BLaER1 treated with 17β-estradiol and CSF1 and Interleukin-3, amounts not matched to agents 10 nM and 100 nM (cell line): Measurements from ENCODE around the gene FAM135A.
"Not testable (repeated sequence)": the region's sequence is repeated elsewhere in the genome, so short reads cannot be mapped to it uniquely, and the experiment has no call there.

Experiments used
- H3K27ac ChIP-seq, 11 experiments: shearing (Covaris generic); formaldehyde crosslinking; 2 replicates each; pipeline ENCODE4 v1.8.1; 2022
- H3K27me3 ChIP-seq, 11 experiments: shearing (Covaris generic); formaldehyde crosslinking; 2 replicates each; pipeline ENCODE4 v1.8.1; 2022
- H3K36me3 ChIP-seq, 11 experiments: shearing (Covaris generic); formaldehyde crosslinking; 2 replicates each; pipeline ENCODE4 v1.8.1; 2022
- H3K4me1 ChIP-seq, 10 experiments: shearing (Covaris generic); formaldehyde crosslinking; 2 replicates each; pipeline ENCODE4 v1.8.1; 2022
- H3K4me2 ChIP-seq, 11 experiments: shearing (Covaris generic); formaldehyde crosslinking; 2 replicates each; pipeline ENCODE4 v1.8.1; 2022
- H3K4me3 ChIP-seq, 10 experiments: shearing (Covaris generic); formaldehyde crosslinking; 2 replicates each; pipeline ENCODE4 v1.8.1; 2022
- H3K9ac ChIP-seq, 11 experiments: shearing (Covaris generic); formaldehyde crosslinking; 2 replicates each; pipeline ENCODE4 v1.8.1; 2022
- H3K9me3 ChIP-seq, 11 experiments: shearing (Covaris generic); formaldehyde crosslinking; replicated peaks in 1 of 11; 2 replicates each; pipeline ENCODE4 v1.8.1; 2022
- H4K20me1 ChIP-seq, 11 experiments: shearing (Covaris generic); formaldehyde crosslinking; 2 replicates each; pipeline ENCODE4 v1.8.1; 2022
- Cebpa-rat ChIP-seq, 11 experiments: shearing (Covaris generic); IDR thresholded peaks; 2 replicates each; pipeline ENCODE4 v1.8.1; 2022

Gene FAM135A

DNA sequence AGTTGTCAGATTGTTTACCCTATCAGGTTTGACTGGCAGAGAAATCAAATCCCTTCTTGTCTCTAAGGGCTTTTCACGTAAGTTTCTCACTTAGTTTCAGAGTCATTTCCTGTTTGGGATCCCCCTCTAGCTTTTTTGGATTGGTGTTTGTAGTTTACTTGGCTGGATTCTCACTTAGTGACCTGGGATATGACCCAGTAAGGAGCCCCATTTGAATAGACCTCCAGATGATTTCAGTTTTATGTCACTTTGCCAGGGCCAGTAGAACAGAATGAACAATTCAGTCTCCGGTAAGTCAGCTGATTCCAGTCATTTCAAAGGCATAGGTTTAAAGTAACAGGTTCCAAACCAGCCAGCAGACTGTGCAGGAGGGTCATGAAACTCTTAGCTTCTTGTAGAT, 8.2 kb downstream of the FAM135A start:
- Histone ChIP-seq H3K27ac (no peak overlapping the region), H3K4me3 (no peak overlapping the region), H4K20me1 (peaks cover 0 to 61% (median 17%) of the 10 kb centered on the region in 11 experiments; a peak in 12 of 22 replicates), H3K27me3 (no peaks in the 10 kb centered on the region), H3K4me2 (no peak overlapping the region), H3K9ac (no peak overlapping the region), H3K9me3 (peaks cover 0 to 9% (median 0%) of the 10 kb centered on the region in 11 experiments; a peak in 6 of 22 replicates), H3K4me1 (peaks cover 0 to 17% (median 0%) of the 10 kb centered on the region in 10 experiments; a peak in 3 of 20 replicates), H3K36me3 (peaks cover 54 to 97% (median 81%) of the 10 kb centered on the region in 11 experiments)
- TF ChIP-seq Cebpa-rat (IDR thresholded peaks at IDR 0.05) = no peak

DNA sequence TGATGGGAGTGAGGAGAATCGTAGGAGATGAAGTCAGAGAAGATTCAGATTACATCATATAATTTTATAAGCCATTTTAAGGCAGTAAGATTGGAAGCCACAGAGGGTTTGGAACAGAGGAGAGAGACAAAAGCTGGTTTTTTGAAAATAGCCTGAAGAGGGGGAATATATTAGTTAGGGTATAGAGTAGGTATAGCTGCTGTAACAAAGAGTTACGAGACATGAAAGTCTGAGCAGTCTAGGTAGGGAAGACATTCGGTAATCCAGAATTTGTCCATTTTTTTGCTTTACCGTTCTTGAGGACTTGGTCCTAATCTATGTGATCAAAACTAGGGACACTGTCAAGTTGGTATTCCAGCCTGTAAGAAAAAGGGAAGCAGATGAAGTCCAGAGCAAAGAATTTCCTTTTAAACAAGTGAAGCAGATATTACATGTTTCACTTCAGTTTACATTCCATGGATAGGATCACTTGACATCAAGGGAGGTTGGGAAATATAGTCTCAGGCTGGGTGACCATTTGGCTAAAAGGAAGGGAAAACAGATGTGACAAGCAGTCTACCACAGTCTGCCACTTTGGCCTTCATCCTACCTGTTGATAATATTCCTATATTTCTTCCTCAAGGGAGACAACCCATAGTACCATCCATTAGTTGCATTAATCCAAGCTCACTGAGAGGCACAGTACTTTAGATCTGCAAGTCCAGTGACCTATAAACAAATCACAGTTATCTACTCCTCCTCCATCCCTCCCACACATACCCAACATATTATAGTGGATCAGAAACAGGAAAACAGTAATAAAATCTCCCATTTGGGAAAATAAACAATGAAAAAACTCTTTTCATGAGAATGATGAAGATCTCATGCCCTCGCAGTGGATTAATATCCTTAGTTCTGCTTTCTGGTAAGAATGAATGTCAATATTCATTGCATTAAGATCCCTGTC, 10.2 kb downstream of the FAM135A start:
- Histone ChIP-seq H3K9ac (no peak overlapping the region), H3K4me1 (peaks cover 0 to 14% (median 0%) of the 10 kb centered on the region in 10 experiments; a peak in 3 of 20 replicates), H3K27ac (no peak overlapping the region), H3K27me3 (no peaks in the 10 kb centered on the region), H3K4me3 (no peak overlapping the region), H3K36me3 (peaks cover 49 to 97% (median 80%) of the 10 kb centered on the region in 11 experiments), H3K4me2 (peak overlapping the region in 2 of 11 experiments; percentile 11 to 16; a peak in 1 of 22 replicates), H4K20me1 (peaks cover 0 to 52% (median 13%) of the 10 kb centered on the region in 11 experiments; a peak in 10 of 22 replicates), H3K9me3 (peaks cover 0 to 8% (median 0%) of the 10 kb centered on the region in 11 experiments; a peak in 6 of 22 replicates)
- TF ChIP-seq Cebpa-rat (IDR thresholded peaks at IDR 0.05) = no peak

- no peak overlapping the region for H3K4me3 ChIP-seq
- H4K20me1 ChIP-seq = peaks cover 0 to 52% (median 13%) of the 10 kb centered on the region in 11 experiments; a peak in 10 of 22 replicates
- no peak overlapping the region for H3K4me2 ChIP-seq
- no peaks in the 10 kb centered on the region for H3K27me3 ChIP-seq
- H3K9ac ChIP-seq = no peak overlapping the region
- no peak overlapping the region for H3K27ac ChIP-seq
- no peaks in the 10 kb centered on the region for H3K9me3 ChIP-seq
- peaks cover 47 to 97% (median 80%) of the 10 kb centered on the region in 11 experiments for H3K36me3 ChIP-seq
- TF ChIP-seq Cebpa-rat (IDR thresholded peaks at IDR 0.05) = no peak
- peaks cover 0 to 14% (median 0%) of the 10 kb centered on the region in 10 experiments; a peak in 3 of 20 replicates for H3K4me1 ChIP-seq
These were observed 11.0 kb downstream of the FAM135A start for GRCh38 chr6:70424291-70424690.

- peaks cover 0 to 2% (median 0%) of the 10 kb centered on the region in 11 experiments; a peak in 2 of 22 replicates for H4K20me1 ChIP-seq
- H3K4me1 ChIP-seq = no peaks in the 10 kb centered on the region
- TF ChIP-seq Cebpa-rat (IDR thresholded peaks at IDR 0.05) = no peak
- peaks cover 50 to 91% (median 69%) of the 10 kb centered on the region in 11 experiments for H3K36me3 ChIP-seq
- no peak overlapping the region for H3K4me2 ChIP-seq
- no peak overlapping the region for H3K9ac ChIP-seq
- H3K27me3 ChIP-seq = no peaks in the 10 kb centered on the region
- no peak overlapping the region for H3K27ac ChIP-seq
- H3K4me3 ChIP-seq = no peak overlapping the region
- H3K9me3 ChIP-seq = peaks cover 0 to 15% (median 11%) of the 10 kb centered on the region in 11 experiments; a peak in 18 of 22 replicates
These were observed 23.0 kb downstream of the FAM135A start for GRCh38 chr6:70436320-70436719.

- Histone ChIP-seq H3K4me1 (peaks cover 0 to 7% (median 0%) of the 10 kb centered on the region in 10 experiments; a peak in 1 of 20 replicates), H3K27me3 (no peaks in the 10 kb centered on the region), H3K4me2 (no peak overlapping the region), H3K4me3 (no peak overlapping the region), H4K20me1 (no peaks in the 10 kb centered on the region), H3K27ac (no peak overlapping the region), H3K9ac (no peak overlapping the region), H3K9me3 (peaks cover 36 to 53% (median 49%) of the 10 kb centered on the region in 11 experiments), H3K36me3 (peaks cover 69 to 96% (median 84%) of the 10 kb centered on the region in 11 experiments)
- no peak for TF ChIP-seq Cebpa-rat (IDR thresholded peaks at IDR 0.05)
These were observed 31.7 kb downstream of the FAM135A start for GRCh38 chr6:70445001-70445400.

DNA sequence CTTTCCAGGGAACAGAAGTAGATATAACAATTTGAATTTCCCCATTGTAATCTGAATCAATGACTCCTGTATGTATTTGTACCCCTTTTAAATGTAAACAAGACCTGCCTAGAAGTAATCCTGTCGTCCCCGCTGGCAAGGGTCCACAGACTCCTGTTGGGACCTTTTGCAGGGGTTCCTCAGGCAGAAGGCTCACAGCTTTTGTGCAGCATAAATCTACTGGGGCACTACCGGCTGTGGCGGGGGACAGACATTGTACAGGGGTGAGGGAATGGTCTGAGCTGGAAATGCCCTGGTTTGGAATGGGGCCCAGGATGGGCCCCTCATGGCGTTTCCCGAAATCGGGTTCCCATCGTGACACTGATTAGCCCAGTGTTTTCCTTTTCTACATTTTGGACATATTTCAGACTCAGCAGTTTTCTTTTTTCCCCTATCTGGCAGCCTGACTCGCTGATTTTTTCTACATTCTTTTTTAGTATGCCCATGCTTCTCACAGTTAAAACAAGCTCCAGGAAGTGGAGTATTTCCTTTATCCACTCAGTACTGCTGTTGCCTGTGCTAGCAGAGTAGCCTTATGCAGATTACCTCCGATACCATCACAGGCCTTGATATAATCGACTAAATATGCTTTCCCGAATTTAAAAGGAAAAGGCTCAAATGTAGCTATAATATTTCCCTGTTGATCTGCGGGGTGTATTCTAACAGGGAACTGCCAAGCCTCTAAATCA, 34.2 kb downstream of the FAM135A start:
- not testable (repeated sequence) for H4K20me1 ChIP-seq, H3K4me2 ChIP-seq, H3K27ac ChIP-seq, H3K9ac ChIP-seq, H3K4me1 ChIP-seq, H3K27me3 ChIP-seq, H3K4me3 ChIP-seq
- Histone ChIP-seq H3K9me3 (peaks cover 36 to 53% (median 49%) of the 10 kb centered on the region in 11 experiments), H3K36me3 (peaks cover 61 to 90% (median 69%) of the 10 kb centered on the region in 11 experiments)

- H3K9me3 ChIP-seq = peaks cover under 1 to 12% (median 5%) of the 10 kb centered on the region in 11 experiments; a peak in 18 of 22 replicates
- H3K4me1 ChIP-seq, H3K27ac ChIP-seq, H3K9ac ChIP-seq, H3K27me3 ChIP-seq, H3K4me3 ChIP-seq, H3K4me2 ChIP-seq: not testable (repeated sequence)
- peaks cover 0 to 23% (median 0%) of the 10 kb centered on the region in 11 experiments; a peak in 4 of 22 replicates for H4K20me1 ChIP-seq
- peaks cover 24 to 76% (median 44%) of the 10 kb centered on the region in 11 experiments; a peak in 21 of 22 replicates for H3K36me3 ChIP-seq
These were observed 40.6 kb downstream of the FAM135A start for GRCh38 chr6:70453899-70454298.

GRCh38 chr6:70456735-70457134, 43.4 kb downstream of the FAM135A start:
- Histone ChIP-seq H3K4me1 (no peaks in the 10 kb centered on the region), H3K27ac (no peak overlapping the region), H3K4me2 (no peak overlapping the region), H3K9me3 (peaks cover 0 to 7% (median 6%) of the 10 kb centered on the region in 11 experiments; a peak in 6 of 22 replicates), H3K4me3 (no peak overlapping the region), H3K27me3 (no peaks in the 10 kb centered on the region), H4K20me1 (peaks cover 0 to 27% (median 0%) of the 10 kb centered on the region in 11 experiments; a peak in 4 of 22 replicates), H3K36me3 (peaks cover 18 to 80% (median 56%) of the 10 kb centered on the region in 11 experiments; a peak in 21 of 22 replicates), H3K9ac (no peak overlapping the region)
- TF ChIP-seq Cebpa-rat (IDR thresholded peaks at IDR 0.05) = no peak
